HS-5 (cell line): ENCODE results near the gene SETD1A.
A peak's percentile ranks its signal among the peaks of the same experiment; 100 is the strongest.

Source experiments
- DNase-seq: peaks from one replicate; pipeline ENCODE4 v3.0.0-alpha.2; 2012; ENCODE audit warnings: low read depth

The SETD1A gene

DNA sequence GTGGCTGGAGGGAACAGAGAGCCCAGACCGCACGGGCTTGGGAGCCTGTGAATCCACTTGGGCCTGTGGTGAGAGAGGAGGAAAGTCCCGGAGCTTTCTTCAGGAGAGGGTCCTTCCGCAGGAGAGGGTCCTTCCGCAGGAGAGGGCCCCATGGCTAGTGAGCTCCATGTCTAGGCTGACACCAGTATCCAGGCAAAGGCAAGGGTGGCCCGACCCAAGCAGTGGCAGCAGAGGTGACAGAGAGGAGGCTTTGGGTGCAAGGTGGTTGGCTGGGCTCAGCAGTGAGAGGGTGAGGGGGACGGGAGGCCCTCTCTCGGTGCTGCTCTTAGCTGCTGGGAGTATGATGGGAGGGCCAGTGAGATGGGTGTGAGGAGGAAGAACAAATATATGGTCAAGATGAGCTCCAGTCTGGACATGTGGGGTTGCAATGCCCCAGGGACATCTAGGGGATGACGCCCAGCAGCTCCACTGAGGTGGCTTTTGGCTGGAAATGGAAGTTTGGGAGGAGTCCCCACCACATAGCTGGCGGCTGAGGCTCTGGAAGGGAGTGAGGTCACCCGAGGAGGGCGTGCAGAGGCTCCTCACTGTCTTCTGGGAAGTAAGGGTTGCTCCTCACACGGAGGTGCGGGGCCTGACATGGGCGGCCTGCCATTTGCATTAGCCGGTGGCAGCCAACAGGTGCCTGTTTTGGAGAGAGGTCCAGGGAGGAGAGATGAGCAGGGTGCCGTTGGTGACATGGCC, 25.2 kb downstream of the SETD1A start:
- no peak for DNase-seq

DNA sequence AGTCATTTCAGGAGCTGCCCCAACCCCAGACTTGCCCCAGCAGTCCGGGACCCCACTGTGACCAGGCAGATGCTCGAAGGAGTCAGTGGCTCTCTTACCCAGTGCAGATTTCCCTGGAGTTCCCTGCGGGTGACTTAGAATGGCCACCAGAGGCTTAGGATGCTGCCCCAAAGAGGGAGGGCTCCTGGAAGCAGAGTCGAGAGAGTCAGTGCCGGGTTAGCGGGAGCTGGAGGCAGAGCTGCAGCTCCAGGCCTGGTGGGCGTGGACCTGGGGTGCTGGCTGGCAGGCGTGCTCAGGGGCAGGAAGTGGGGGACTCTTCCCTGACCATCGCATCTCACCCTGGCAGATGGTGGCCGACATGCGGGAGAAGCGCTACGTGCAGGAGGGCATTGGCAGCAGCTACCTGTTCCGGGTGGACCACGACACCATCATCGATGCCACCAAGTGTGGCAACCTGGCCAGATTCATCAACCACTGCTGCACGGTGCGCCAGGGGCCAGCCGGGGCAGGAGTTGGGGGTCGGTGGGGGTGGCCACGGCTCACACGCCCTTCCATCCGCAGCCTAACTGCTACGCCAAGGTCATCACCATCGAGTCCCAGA, 25.8 kb downstream of the SETD1A start:
- no peak for DNase-seq

DNA sequence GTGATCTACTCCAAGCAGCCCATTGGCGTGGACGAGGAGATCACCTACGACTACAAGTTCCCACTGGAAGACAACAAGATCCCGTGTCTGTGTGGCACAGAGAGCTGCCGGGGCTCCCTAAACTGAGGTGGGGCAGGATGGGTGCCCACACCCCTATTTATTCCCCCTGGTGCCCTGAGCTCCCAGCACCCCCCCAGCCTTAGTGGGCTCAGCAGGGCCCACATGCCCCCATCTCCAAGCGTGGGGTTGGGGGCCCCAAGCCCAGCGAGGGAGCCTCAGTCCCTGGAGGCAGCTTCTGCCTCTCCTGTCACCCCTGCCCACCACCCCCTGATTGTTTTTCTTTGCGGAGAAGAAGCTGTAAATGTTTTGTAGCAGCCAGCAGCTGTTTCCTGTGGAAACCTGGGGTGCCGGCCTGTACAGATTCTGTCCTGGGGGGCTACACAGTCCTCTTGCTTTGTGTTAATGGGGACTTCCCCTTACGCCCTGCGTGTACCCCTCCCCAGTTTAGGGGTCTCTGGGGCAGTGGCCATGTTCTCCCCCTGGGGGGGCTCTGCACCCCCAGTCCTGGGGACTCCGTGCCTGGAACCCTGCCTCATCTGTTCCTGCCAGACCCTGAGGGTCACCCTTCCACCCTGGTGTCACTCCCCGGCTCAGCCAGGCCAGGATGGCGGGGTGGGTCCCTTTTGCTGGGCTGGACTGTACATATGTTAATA, 26.5 kb downstream of the SETD1A start:
- no peak for DNase-seq

DNA sequence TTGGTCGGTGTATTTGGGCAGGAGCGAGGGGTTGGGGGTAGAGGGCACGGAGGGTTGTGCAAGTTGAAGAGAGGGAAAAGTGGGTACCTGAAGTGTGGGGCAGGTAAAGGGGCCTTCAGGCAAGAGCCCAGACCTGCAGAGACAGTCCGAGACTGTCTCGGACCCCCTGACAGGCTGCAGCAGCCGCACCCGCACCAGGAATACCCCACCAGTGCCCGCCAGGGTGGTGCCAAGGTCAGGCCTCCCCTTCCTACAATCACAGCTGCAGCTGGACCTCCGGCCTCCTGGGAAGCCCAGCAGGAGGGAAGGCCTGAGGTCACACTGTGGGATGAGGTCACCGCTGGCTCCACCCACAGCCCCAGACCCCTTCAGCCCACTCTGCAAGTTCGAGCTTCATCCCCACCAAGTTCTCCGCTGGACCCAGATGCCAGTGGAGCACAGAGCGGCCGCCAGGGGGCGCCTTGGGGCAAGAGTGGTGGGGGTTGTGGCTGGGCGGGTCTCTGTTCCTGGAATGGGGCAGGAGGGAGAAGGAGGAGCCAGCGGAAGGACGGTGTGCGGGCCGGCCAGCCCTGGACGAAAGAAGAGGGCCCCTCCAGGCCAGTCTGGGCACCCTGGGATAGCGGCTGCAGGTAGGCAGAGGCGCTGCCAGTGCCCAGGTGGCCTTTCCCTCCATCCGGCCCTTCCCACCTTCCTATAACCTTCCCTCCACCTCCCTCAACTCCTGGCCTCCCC, 27.3 kb downstream of the SETD1A start, which contains the start of gene HSD3B7:
Gene HSD3B7, plus strand, starts transcription at position 539 of the 732 bp plus-strand sequence. CDS start 452 bp downstream, outside the sequence.
- no peak for DNase-seq

DNA sequence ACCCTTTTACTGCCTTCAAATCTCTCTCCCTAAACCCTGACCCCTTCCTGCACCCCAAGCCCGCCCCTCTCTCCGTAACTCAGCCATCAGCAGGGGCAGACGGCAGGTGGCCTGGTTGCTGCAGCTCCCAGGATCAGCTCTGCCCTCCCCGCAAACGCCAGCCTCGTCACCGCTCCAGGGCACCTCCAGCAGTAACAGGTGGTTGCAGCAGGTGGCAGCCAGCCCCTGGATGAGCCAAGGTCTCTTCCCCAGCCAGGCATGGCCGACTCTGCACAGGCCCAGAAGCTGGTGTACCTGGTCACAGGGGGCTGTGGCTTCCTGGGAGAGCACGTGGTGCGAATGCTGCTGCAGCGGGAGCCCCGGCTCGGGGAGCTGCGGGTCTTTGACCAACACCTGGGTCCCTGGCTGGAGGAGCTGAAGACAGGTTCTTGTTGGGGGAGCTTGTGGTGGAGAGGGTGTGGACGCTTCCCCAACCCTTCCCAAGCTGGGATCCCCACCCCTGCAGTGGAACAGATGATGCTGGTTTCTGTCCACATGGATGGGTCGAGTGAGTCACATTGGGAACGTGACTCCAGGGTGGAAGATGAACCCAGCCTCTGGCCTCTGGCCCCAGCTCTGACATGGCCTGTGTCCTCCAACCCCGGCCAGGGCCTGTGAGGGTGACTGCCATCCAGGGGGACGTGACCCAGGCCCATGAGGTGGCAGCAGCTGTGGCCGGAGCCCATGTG, 28.0 kb downstream of the SETD1A start:
- DNase-seq = no peak

DNA sequence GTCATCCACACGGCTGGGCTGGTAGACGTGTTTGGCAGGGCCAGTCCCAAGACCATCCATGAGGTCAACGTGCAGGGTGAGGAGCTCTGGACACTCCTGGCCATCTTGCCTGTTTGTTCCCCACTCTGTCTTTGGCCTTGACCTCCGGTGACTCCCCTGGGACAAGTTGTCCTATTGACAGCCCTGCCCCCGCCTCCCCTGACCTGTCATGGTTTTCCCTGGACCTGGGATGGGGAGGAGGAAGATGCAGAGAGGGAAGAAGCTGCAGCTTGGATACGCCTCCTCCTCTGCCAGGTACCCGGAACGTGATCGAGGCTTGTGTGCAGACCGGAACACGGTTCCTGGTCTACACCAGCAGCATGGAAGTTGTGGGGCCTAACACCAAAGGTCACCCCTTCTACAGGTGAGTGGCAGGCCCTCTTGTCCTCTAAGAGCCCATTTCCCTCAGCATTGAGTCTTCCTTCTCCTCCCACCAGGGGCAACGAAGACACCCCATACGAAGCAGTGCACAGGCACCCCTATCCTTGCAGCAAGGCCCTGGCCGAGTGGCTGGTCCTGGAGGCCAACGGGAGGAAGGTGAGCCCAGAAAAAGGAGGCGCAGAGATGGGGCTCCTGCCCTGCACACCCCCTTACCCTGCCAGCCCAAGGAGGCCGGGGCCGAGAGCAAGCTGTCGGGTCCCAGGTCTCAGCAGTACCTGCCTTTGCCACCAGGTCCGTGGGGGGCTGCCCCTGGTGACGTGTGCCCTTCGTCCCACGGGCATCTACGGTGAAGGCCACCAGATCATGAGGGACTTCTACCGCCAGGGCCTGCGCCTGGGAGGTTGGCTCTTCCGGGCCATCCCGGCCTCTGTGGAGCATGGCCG, 28.8 kb downstream of the SETD1A start:
- DNase-seq = no peak

DNA sequence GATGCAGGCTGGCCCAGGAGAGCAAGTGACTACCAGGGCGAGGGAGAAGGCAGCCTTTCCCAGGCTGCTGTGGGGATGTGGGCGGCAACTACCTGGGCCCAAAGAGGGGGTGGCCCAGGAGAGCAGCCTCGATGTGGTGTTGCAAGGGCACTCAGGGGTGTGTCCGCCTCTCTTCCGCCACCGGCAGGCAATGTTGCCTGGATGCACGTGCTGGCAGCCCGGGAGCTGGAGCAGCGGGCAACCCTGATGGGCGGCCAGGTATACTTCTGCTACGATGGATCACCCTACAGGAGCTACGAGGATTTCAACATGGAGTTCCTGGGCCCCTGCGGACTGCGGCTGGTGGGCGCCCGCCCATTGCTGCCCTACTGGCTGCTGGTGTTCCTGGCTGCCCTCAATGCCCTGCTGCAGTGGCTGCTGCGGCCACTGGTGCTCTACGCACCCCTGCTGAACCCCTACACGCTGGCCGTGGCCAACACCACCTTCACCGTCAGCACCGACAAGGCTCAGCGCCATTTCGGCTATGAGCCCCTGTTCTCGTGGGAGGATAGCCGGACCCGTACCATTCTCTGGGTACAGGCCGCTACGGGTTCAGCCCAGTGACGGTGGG, 30.1 kb downstream of the SETD1A start:
- DNase-seq = no peak

DNA sequence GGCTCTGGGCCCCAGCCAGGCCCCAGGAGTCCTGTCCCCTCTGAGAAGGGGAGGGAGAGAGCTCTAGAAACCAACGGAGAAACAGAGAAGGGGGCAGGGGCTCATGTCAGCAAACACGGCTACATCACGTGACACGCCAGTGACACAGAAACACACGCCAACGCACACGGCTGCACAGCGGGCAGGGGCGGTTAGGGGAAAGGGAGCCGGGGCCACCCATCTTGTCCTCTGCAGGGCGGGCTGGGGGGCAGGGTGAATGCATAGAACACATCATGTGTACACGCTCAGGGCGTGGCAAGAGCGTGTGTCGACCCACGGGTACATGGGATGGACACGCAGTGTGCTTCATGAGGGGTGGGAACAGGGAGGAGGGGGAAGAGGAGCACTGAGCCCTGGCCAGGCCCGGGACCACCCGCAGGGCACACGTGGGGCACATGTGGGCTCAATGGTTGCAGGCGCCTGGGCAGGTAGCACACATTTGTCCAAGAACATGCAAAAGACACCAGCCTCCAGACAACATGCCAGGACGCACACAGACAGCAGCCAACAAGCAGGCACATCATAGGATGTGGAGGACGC, 32.0 kb downstream of the SETD1A start:
- no peak for DNase-seq

DNA sequence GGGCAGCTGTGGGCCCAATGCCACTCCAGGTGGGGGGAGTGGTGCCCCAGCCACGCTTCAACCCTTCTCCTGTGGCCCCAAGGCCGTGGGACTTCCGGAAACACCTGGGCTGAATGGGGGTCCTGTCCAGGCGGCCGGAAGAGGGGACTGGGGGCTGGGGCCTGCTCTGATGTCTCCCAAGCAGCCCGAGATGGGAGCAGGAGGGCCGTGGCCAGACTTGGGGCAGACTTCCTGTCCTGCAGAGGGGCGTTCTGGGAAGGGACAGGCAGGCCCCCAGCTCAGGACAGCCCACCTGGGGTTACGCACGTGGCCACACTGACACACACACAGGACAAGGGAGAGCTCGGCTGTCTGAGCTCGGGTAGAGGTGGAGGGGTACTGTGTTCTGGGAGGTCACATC, 32.6 kb downstream of the SETD1A start:
- no peak for DNase-seq

DNA sequence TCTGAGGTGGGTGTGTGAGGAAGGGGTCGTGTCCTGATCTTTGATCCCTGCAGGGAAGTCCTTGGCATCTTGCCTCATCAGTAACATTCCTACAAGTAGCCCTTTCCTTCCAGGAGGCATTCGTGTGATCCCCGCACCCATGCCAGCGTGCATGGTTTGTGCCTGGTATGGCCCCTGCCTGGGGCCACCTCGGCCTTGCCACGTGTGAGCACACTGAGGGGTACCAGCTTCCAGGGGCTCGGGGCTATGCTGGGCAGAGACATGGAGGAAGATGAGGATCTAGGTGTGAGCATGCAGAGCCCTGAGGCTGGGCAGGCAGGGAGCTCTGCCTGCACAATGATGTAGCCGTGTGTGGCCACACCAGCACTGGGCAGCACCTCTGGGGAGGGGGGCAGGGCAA, 33.5 kb downstream of the SETD1A start:
- DNase-seq = no peak

DNA sequence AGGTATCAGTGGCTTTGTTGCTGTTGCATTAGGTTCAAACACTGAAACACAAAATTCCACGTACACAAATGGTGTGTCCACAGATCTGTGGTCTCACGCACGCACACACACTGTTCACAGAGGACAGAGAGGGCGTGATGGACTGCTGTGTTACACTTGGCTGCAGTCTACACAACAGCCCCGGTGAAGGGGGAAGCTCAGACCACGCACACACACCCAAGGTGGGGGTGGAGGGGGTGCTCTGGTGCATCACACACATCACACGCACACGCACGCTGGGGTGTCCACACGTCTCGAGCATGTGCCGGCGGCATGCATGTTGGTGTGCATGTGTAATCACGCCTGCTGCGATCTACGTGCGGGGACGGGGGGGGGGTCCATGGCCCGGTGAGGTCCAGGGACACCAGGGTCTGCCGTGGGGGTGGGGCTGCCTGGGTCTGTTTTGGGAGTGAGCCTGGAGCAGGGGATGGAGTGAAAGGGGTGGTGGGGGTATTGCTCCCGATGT, 34.8 kb downstream of the SETD1A start:
- DNase-seq = no peak

DNA sequence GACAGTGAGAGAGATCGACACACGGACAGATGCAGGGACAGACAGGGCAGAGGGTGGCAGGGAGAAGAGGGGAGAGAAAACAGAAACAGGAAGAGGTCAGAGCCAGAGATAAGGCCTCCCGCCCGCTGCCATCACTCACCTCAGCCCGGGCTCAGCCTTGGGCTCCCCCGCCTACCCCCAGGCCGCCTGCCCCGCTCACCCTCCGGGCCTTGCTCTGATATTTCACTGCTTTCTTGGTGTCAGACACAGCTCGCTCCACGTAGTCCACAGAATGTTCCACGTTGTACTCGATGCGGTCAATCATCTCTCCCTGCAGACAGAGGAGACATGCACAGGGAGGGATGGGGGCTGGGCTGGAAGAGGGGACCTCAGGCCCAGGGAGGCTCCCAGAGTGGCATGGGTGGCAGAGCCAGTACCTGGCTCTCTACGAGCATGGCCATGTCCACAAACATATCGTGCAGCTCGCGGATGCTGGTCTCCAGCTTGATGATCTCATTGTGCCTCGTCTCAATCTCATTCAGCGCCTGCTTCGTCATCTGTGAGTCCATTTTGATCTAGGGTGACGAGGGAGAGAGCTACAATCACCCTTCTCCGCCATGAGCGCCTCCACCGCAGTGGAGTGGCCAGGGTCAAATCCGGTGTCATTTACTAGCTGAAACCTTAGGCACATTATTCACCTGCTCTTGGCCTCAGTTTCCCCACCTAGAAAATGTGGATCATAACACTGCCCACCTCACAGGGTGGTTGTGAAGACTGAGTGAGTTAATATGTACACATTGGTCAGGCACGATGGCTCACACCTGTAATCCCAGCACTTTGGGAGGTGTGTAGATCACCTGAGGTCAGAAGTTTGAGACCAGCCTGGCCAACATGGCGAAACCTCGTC, 35.6 kb downstream of the SETD1A start:
- no peak for DNase-seq

DNA sequence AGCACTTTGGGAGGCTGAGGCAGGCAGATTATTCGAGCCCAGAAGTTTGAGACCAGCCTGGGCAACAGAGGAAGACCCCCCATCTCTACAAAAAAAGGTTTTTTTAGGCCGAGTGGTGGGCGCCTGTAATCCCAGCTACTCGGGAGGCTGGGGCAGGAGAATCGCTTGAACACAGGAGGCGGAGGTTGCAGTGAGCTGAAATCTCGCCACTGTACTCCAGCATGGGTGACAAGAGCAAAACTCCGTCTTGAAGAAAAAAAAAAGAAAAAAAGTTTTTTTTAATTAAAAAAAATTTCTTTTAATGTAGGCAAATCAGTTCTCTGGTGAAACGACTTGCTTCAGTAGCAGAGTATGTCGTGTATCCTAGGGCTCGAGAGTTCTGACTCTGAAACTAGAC, 38.4 kb downstream of the SETD1A start:
- DNase-seq = no peak

DNA sequence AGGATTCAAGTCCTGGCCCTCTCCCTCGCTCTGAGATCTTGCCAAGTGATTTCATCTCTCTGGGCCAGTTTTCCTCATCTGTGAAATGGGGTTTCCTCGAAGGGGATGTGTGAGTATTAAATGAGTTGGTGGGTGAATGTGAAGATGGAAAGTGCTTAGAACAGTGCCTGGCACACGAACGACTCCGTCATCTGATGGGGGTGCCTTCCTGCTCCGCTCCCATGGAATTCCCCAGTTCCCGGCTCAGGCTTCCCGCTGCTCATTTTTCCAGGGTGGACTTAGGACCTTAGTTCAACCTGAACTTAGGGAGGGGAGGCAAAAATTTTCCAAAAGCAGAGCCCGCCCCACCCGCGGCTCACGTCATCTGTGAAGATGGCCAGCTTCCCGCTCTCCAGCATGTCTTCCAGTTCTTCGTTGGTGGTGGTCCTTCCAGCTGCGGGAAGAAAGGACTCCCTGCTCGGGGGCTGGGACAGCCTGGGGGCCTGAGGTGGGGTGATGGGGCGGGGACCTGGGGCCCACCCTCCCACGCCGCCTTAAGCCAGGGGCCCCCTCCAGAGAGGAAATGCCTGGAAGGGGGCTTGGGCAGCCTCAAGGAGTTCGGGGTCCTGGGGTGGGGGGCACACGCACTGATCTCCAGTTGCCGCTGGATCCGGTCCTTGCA, 38.9 kb downstream of the SETD1A start:
- no peak for DNase-seq

DNA sequence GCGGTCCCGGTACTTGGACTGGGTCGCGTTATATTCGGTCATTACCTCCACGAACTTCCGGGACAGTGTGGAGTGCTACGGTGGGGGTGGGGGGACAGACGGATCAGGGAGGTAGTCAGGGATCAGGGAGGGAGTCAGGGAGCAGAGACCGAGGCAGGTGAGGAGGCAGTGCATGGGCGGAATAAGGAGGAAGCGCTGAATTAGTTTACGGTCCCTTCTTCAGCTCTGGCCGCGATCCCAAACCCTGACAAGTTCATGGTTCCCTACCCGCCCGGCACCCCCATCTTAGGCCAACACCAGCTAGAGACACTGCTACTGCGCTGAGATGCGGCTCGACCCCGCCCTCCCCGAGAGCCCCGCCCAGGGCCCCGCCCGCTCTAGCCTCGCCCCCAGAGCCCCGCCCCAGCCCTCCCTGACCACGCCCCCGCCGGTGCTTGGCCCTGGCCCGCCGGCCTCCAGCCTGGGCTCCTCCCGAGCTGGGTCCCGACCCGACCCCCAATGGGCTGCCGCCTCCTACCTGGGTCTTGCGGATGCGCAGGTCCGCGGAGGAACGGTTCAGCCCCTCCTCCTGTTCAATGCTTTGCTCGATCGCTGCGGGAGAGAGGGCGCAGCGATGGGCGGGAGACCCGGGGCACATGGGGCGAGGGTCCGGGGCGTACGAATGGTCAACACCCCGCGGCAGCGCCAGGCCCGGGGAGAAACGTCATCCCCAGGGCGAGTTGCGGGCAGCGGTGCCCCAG, 39.6 kb downstream of the SETD1A start:
- no peak for DNase-seq

DNA sequence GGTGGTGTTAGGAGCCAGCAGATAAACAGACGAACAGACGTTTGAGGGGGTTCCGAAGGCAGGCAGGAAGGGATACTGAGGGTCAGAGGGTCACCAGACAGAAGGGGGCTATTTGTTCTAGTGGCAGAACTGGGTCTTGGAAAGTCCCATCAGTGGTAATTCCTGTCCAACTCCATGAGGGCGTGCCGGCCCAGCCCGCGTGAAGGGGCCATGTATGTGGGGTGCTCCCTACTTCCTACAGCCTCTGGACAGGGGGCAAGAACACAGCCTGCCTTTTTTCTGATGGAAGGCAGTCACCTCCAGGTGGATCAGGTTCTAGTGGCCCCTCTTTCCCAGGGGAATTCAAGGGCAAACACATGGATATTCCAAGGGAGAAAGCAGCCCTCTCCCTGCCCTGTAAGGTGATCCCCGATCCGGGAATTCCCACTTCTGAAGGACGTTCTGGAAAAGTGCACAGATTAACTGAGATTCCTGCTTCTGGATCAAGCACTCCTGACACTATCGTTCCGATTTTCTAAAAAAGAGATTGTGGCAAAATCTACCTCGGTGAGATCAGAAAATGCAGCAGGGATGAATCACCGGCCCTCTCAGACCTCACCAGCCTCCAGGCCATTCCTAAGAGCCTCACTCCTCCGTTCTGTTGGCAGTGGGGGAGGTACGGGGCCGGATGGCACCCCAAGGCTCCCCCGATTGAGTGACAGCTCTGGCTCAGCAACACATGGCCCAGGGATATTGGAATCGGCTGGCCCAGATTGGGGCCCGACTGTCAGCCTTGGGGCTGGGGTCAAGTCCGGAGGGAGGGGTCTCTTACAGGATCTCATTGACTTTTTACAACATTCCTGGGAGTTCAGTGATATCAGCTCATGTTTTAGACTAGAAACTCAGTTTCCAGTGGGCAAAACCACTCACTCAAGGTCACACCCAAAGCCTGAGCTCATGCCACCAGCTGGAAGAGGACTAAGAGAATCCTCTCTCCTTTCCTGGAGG, 40.5 kb downstream of the SETD1A start:
- DNase-seq = peak; percentile 87
